ENCODE results near the gene TCERG1L.

Gene TCERG1L

GRCh38 chr10:131092386-131092785 lies 219.1 kb downstream of the TCERG1L start:
- no peak for TF ChIP-seq Cebpa-rat (IDR thresholded peaks at IDR 0.05)

GRCh38 chr10:131091682-131092081 lies 219.8 kb downstream of the TCERG1L start:
- Histone ChIP-seq H3K9ac (no peak overlapping the region), H3K4me3 (no peak overlapping the region), H3K27ac (no peak overlapping the region), H3K27me3 (no peaks in the 10 kb centered on the region), H4K20me1 (no peaks in the 10 kb centered on the region; a peak in 1 of 22 replicates), H3K36me3 (no peaks in the 10 kb centered on the region), H3K9me3 (replicated peaks in 1 of 11) (no peaks in the 10 kb centered on the region), H3K4me2 (peak overlapping the region in 8 of 11 experiments; percentile 59 to 86 (median 72); a peak in 15 of 22 replicates), H3K4me1 (peaks cover 21 to 63% (median 55%) of the 10 kb centered on the region in 10 experiments)
- no peak for TF ChIP-seq Cebpa-rat (IDR thresholded peaks at IDR 0.05)

More at GRCh38 chr10:131092386-131092785, 219.1 kb downstream of the TCERG1L start:
- no peak overlapping the region for H3K4me2 ChIP-seq
- no peaks in the 10 kb centered on the region for H3K9me3 ChIP-seq (replicated peaks in 1 of 11)
- H3K27me3 ChIP-seq, result no peaks in the 10 kb centered on the region
- peaks cover 21 to 66% (median 55%) of the 10 kb centered on the region in 10 experiments for H3K4me1 ChIP-seq
- no peak overlapping the region for H3K9ac ChIP-seq
- H3K36me3 ChIP-seq, result no peaks in the 10 kb centered on the region
- no peak overlapping the region for H3K4me3 ChIP-seq
- no peaks in the 10 kb centered on the region; a peak in 1 of 22 replicates for H4K20me1 ChIP-seq
- no peak overlapping the region for H3K27ac ChIP-seq

DNA sequence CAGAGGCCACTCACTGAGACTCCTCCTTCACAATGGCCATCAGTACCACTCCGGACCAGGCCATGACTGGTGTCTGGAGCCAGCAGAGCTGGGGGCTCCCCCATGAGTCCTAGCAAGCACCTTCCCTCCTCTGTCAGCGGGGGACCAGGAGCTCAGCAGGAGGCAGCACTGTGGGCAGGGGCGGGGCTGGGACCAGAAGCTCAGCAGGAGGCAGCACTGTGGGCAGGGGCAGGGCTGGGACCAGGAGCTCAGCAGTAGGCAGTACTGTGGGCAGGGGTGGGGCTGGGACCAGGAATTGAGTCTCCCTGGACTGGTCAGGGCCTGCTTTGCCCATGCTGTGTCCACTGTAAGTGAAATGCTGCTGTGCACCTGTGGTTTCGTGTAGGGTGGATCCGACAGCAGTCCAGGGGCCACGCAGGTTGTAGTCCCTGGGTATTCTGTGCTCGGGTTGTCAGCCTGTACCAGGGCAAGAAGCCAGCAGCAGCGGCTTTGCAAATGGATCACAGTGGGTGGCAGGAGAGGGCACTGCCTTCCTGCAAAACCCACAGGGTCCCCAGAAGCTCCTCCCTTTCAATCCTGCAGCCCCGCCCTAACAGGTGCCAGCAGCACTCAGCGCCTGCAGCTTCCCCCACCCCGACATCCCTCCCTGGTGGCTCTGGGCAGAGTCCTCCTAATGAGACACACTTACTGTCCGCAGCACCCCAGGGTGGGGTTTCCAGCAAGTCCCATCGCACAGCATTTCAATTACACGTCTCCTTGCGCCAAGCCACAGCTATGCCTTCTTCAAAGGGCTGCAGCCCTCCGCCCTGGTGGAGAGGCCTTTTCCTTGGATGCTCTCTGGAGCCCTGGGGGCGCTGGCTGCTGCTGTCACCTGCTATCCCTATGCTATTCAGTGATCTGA lies 220.5 kb downstream of the TCERG1L start:
- Histone ChIP-seq H4K20me1 (no peaks in the 10 kb centered on the region; a peak in 1 of 22 replicates), H3K9me3 (replicated peaks in 1 of 11) (no peaks in the 10 kb centered on the region)
- TF ChIP-seq Cebpa-rat (IDR thresholded peaks at IDR 0.05), result no peak

GRCh38 chr10:131089861-131090260 lies 221.7 kb downstream of the TCERG1L start:
- no peak for TF ChIP-seq Cebpa-rat (IDR thresholded peaks at IDR 0.05)
- Histone ChIP-seq H3K4me2 (peak overlapping the region in 10 of 11 experiments; percentile 7 to 86 (median 70); a peak in 19 of 22 replicates), H3K9me3 (replicated peaks in 1 of 11) (no peaks in the 10 kb centered on the region), H3K27me3 (no peaks in the 10 kb centered on the region), H4K20me1 (no peaks in the 10 kb centered on the region; a peak in 1 of 22 replicates), H3K4me1 (peaks cover 21 to 66% (median 59%) of the 10 kb centered on the region in 10 experiments), H3K9ac (no peak overlapping the region), H3K36me3 (no peaks in the 10 kb centered on the region), H3K27ac (no peak overlapping the region), H3K4me3 (no peak overlapping the region)

More for the DNA sequence above, 220.5 kb downstream of the TCERG1L start:
- peaks cover 21 to 61% (median 55%) of the 10 kb centered on the region in 10 experiments for H3K4me1 ChIP-seq
- H3K27ac ChIP-seq, result no peak overlapping the region
- H3K4me3 ChIP-seq, result no peak overlapping the region
- no peaks in the 10 kb centered on the region for H3K36me3 ChIP-seq
- H3K9ac ChIP-seq, result no peak overlapping the region; a peak in 1 of 22 replicates
- H3K27me3 ChIP-seq, result no peaks in the 10 kb centered on the region
- peak overlapping the region; percentile 7 to 86 (median 68); a peak in 20 of 22 replicates for H3K4me2 ChIP-seq

- Histone ChIP-seq H3K36me3 (no peaks in the 10 kb centered on the region), H3K9ac (no peak overlapping the region), H3K4me3 (no peak overlapping the region), H3K4me1 (peaks cover 16 to 66% (median 59%) of the 10 kb centered on the region in 10 experiments), H3K27me3 (no peaks in the 10 kb centered on the region), H3K27ac (no peak overlapping the region), H3K4me2 (peak overlapping the region in 8 of 11 experiments; percentile 59 to 86 (median 72); a peak in 16 of 22 replicates), H3K9me3 (replicated peaks in 1 of 11) (no peaks in the 10 kb centered on the region), H4K20me1 (no peaks in the 10 kb centered on the region; a peak in 1 of 22 replicates)
- no peak for TF ChIP-seq Cebpa-rat (IDR thresholded peaks at IDR 0.05)
These were observed 222.4 kb downstream of the TCERG1L start for GRCh38 chr10:131089150-131089549.

GRCh38 chr10:131088619-131089018 lies 222.9 kb downstream of the TCERG1L start:
- Histone ChIP-seq H3K4me2 (peak overlapping the region in 8 of 11 experiments; percentile 59 to 86 (median 72); a peak in 16 of 22 replicates), H4K20me1 (no peaks in the 10 kb centered on the region; a peak in 1 of 22 replicates), H3K27me3 (no peaks in the 10 kb centered on the region), H3K4me3 (no peak overlapping the region), H3K27ac (no peak overlapping the region), H3K9me3 (replicated peaks in 1 of 11) (no peaks in the 10 kb centered on the region), H3K9ac (no peak overlapping the region), H3K4me1 (peaks cover 16 to 66% (median 59%) of the 10 kb centered on the region in 10 experiments), H3K36me3 (no peaks in the 10 kb centered on the region)
- no peak for TF ChIP-seq Cebpa-rat (IDR thresholded peaks at IDR 0.05)

GRCh38 chr10:131087464-131088215 lies 223.9 kb downstream of the TCERG1L start:
- Histone ChIP-seq H3K9me3 (replicated peaks in 1 of 11) (no peaks in the 10 kb centered on the region), H3K9ac (no peak overlapping the region), H3K36me3 (no peaks in the 10 kb centered on the region), H3K27ac (no peak overlapping the region), H3K4me2 (no peak overlapping the region), H3K4me1 (peaks cover 17 to 67% (median 61%) of the 10 kb centered on the region in 10 experiments), H3K27me3 (no peaks in the 10 kb centered on the region), H3K4me3 (no peak overlapping the region), H4K20me1 (no peaks in the 10 kb centered on the region; a peak in 1 of 22 replicates)
- TF ChIP-seq Cebpa-rat (IDR thresholded peaks at IDR 0.05), result no peak

DNA sequence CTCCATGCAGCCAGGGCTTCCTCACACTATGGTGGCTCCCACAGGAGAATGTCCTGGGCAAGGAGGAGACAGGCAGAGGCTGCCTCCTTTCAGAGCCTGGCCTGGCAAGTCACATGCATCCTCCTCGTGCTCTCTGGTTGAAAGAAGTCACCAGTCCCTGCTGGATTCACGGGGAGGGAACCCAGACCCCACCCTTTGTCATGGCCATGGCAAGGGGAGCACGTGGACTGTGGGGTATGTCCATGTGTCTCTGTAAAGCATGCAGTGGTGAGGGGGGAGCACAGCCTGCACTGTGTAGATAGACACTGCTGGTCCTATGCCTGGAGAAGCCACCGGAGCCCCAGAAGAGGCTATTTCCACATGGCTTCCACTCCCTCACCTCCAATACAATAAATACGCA lies 225.0 kb downstream of the TCERG1L start:
- H3K4me2 ChIP-seq, result no peak overlapping the region
- H3K9ac ChIP-seq, result no peak overlapping the region
- H3K9me3 ChIP-seq (replicated peaks in 1 of 11), result no peaks in the 10 kb centered on the region
- no peaks in the 10 kb centered on the region for H3K36me3 ChIP-seq
- no peaks in the 10 kb centered on the region; a peak in 1 of 22 replicates for H4K20me1 ChIP-seq
- no peak overlapping the region for H3K4me3 ChIP-seq
- no peak overlapping the region for H3K27ac ChIP-seq
- no peak for TF ChIP-seq Cebpa-rat (IDR thresholded peaks at IDR 0.05)
- peaks cover 20 to 75% (median 69%) of the 10 kb centered on the region in 10 experiments for H3K4me1 ChIP-seq
- H3K27me3 ChIP-seq, result no peaks in the 10 kb centered on the region

GRCh38 chr10:131086094-131086493 lies 225.4 kb downstream of the TCERG1L start:
- Histone ChIP-seq H4K20me1 (no peaks in the 10 kb centered on the region; a peak in 1 of 22 replicates), H3K27ac (no peak overlapping the region), H3K4me2 (no peak overlapping the region), H3K27me3 (no peaks in the 10 kb centered on the region), H3K36me3 (no peaks in the 10 kb centered on the region), H3K4me3 (no peak overlapping the region), H3K9me3 (replicated peaks in 1 of 11) (no peaks in the 10 kb centered on the region), H3K4me1 (peaks cover 24 to 75% (median 69%) of the 10 kb centered on the region in 10 experiments), H3K9ac (no peak overlapping the region)
- no peak for TF ChIP-seq Cebpa-rat (IDR thresholded peaks at IDR 0.05)

Data from BLaER1 treated with 17β-estradiol and CSF1 and Interleukin-3, amounts not matched to agents 10 nM and 100 nM (cell line).